EH (cell line): ENCODE data around the gene MCM7.

Experiments used
- DNase-seq: peaks from one replicate; pipeline ENCODE4 v3.0.0-alpha.2; 2015; ENCODE audit warnings: low read depth

MCM7 gene

GRCh38 chr7:100093925-100094486 lies 7.2 kb downstream of the MCM7 start:
- no peak for DNase-seq

GRCh38 chr7:100093498-100093897 lies 7.7 kb downstream of the MCM7 start:
- DNase-seq, result no peak

GRCh38 chr7:100093054-100093453 lies 8.1 kb downstream of the MCM7 start:
- DNase-seq, result no peak

- peak; percentile 73 for DNase-seq
These were observed 9.6 kb downstream of the MCM7 start for GRCh38 chr7:100091411-100092181.

GRCh38 chr7:100090527-100091410 lies 10.4 kb downstream of the MCM7 start:
- DNase-seq, result no peak

GRCh38 chr7:100089458-100090196 lies 11.6 kb downstream of the MCM7 start:
- DNase-seq, result peak; percentile 61

GRCh38 chr7:100088621-100089457 lies 12.4 kb downstream of the MCM7 start, which contains the start of gene COPS6:
TSS of gene COPS6 (plus strand) at chr7:100088969. CDS start at chr7:100088991, 22 bp downstream.
- DNase-seq, result peak; percentile 74

GRCh38 chr7:100088095-100088620 lies 13.0 kb downstream of the MCM7 start:
- no peak for DNase-seq

GRCh38 chr7:100087055-100087750 lies 14.0 kb downstream of the MCM7 start:
- peak; percentile 100 for DNase-seq

GRCh38 chr7:100085515-100085914 lies 15.7 kb downstream of the MCM7 start:
- no peak for DNase-seq

- no peak for DNase-seq
These were observed 18.2 kb downstream of the MCM7 start for GRCh38 chr7:100082978-100083377.

- peak; percentile 99 for DNase-seq
These were observed 19.6 kb downstream of the MCM7 start, which contains the start of gene ZNF3 for GRCh38 chr7:100081535-100082102. TSS of gene ZNF3 (minus strand) at chr7:100081723. CDS start at chr7:100077357, 4,366 bp downstream.

- peak; percentile 26 for DNase-seq
These were observed 20.2 kb downstream of the MCM7 start for GRCh38 chr7:100080907-100081534.

GRCh38 chr7:100079024-100079560 lies 22.1 kb downstream of the MCM7 start:
- DNase-seq, result no peak

GRCh38 chr7:100077205-100077604 lies 24.0 kb downstream of the MCM7 start:
- DNase-seq, result no peak

GRCh38 chr7:100075418-100075817 lies 25.8 kb downstream of the MCM7 start:
- no peak for DNase-seq

- DNase-seq, result no peak
These were observed 26.4 kb downstream of the MCM7 start for GRCh38 chr7:100074841-100075240.

GRCh38 chr7:100072462-100072861 lies 28.7 kb downstream of the MCM7 start:
- no peak for DNase-seq
